ENCODE data around the gene KRT79. TPM values are rescaled to one million over a fixed set of nuclear protein-coding genes. Genes with fewer than 3 reads are reported as not detected.
"Not testable (repeated sequence)": the region's sequence is repeated elsewhere in the genome, so short reads cannot be mapped to it uniquely, and the experiment has no call there.

The KRT79 gene
- total RNA-seq, 3 donors from 2014 or later: not detected

GRCh38 chr12:52862023-52862422, 27.9 kb upstream of the KRT79 start:
- intact Hi-C loops (cut with DNase I, micrococcal nuclease): no loop called here

GRCh38 chr12:52861511-52861910, 27.4 kb upstream of the KRT79 start:
- no peak overlapping the region for H3K4me3 ChIP-seq
- no peaks in the 10 kb centered on the region for H3K4me1 ChIP-seq (ENCODE audit: low read depth)
- no peak for TF ChIP-seq CTCF (IDR thresholded peaks at IDR 0.05)
- intact Hi-C loops (cut with DNase I, micrococcal nuclease): no loop called here
- H3K36me3 ChIP-seq (ENCODE audit: low read depth): no peaks in the 10 kb centered on the region
- DNase-seq (no peak), ATAC-seq (no peak)
- H3K9me3 ChIP-seq: no peaks in the 10 kb centered on the region

More at GRCh38 chr12:52862023-52862422, 27.9 kb upstream of the KRT79 start:
- TF ChIP-seq CTCF (IDR thresholded peaks at IDR 0.05): no peak
- Histone ChIP-seq H3K4me1 (ENCODE audit: low read depth) (no peaks in the 10 kb centered on the region), H3K9me3 (no peaks in the 10 kb centered on the region), H3K4me3 (no peak overlapping the region), H3K36me3 (ENCODE audit: low read depth) (no peaks in the 10 kb centered on the region)
- DNase-seq: peak in 1 of 3 donors; percentile 18
- ATAC-seq: no peak

- Histone ChIP-seq H3K4me1 (ENCODE audit: low read depth) (no peaks in the 10 kb centered on the region), H3K9me3 (no peaks in the 10 kb centered on the region), H3K36me3 (ENCODE audit: low read depth) (no peaks in the 10 kb centered on the region), H3K4me3 (no peak overlapping the region)
- intact Hi-C loops (cut with DNase I, micrococcal nuclease): no loop called here
- ATAC-seq (peak; percentile 94), DNase-seq (peak in 1 of 3 donors; percentile 27)
- no peak for TF ChIP-seq CTCF (IDR thresholded peaks at IDR 0.05)
Observed at GRCh38 chr12:52860102-52860823, 26.2 kb upstream of the KRT79 start.

GRCh38 chr12:52857500-52857899, 23.4 kb upstream of the KRT79 start:
- no peak for DNase-seq
- no peaks in the 10 kb centered on the region for H3K4me1 ChIP-seq (ENCODE audit: low read depth)
- no peaks in the 10 kb centered on the region for H3K36me3 ChIP-seq (ENCODE audit: low read depth)
- intact Hi-C loops (cut with DNase I, micrococcal nuclease): no loop called here
- ATAC-seq: no peak
- no peak for TF ChIP-seq CTCF (IDR thresholded peaks at IDR 0.05)
- H3K9me3 ChIP-seq: no peaks in the 10 kb centered on the region
- H3K4me3 ChIP-seq: no peak overlapping the region

- Histone ChIP-seq H3K4me1 (ENCODE audit: low read depth) (no peaks in the 10 kb centered on the region), H3K4me3 (no peak overlapping the region), H3K36me3 (ENCODE audit: low read depth) (no peaks in the 10 kb centered on the region), H3K9me3 (no peaks in the 10 kb centered on the region)
- TF ChIP-seq CTCF (IDR thresholded peaks at IDR 0.05): no peak
- DNase-seq: no peak
- ATAC-seq: no peak
- intact Hi-C loops (cut with DNase I, micrococcal nuclease): no loop called here
Observed at GRCh38 chr12:52856787-52857186, 22.7 kb upstream of the KRT79 start.

- not testable (repeated sequence) for DNase-seq
Observed at GRCh38 chr12:52856077-52856476, 22.0 kb upstream of the KRT79 start.

More at GRCh38 chr12:52856077-52856476, 22.0 kb upstream of the KRT79 start:
- H3K36me3 ChIP-seq (ENCODE audit: low read depth); H3K4me3 ChIP-seq; intact Hi-C loops (cut with DNase I, micrococcal nuclease); ATAC-seq; H3K4me1 ChIP-seq (ENCODE audit: low read depth); H3K9me3 ChIP-seq: not testable (repeated sequence)

Data from mucosa of descending colon (tissue), 3 donors.